H9 (cell line): ENCODE measurements around the gene MLKL. TPM values are rescaled to one million over a fixed set of nuclear protein-coding genes. Genes with fewer than 3 reads are reported as not detected.

Experiments
- DNase-seq: peaks from one replicate; pipeline ENCODE4 v3.0.0-alpha.2; 2017
- H2AFZ ChIP-seq: one replicate; pipeline ENCODE4 v1.6.1; 2013; ENCODE audit warnings: mild to moderate bottlenecking, low read length, control low read depth, moderate library complexity
- H2AK5ac ChIP-seq: 2 replicates; pipeline ENCODE4 v1.6.1; 2013; ENCODE audit warnings: low read length, control low read depth, mixed read lengths; ENCODE audit not compliant: insufficient read length
- H2BK120ac ChIP-seq: one replicate; pipeline ENCODE4 v1.6.1; 2013; ENCODE audit warnings: low read depth, mild to moderate bottlenecking, low read length, control low read depth, inconsistent platforms; ENCODE audit not compliant: poor library complexity, severe bottlenecking
- H2BK12ac ChIP-seq: 2 replicates; pipeline ENCODE4 v1.6.1; 2013; ENCODE audit warnings: low read length, control low read depth, mixed read lengths, low read depth; ENCODE audit not compliant: insufficient read length
- H2BK15ac ChIP-seq: 2 replicates; pipeline ENCODE4 v1.6.1; 2013; ENCODE audit warnings: low read depth, low read length, control low read depth
- H2BK20ac ChIP-seq: one replicate; pipeline ENCODE4 v1.6.1; 2013; ENCODE audit warnings: low read depth, mild to moderate bottlenecking, low read length, control low read depth, inconsistent platforms; ENCODE audit not compliant: poor library complexity, severe bottlenecking
- H2BK5ac ChIP-seq: 2 replicates; pipeline ENCODE4 v1.6.1; 2013; ENCODE audit warnings: low read length, control low read depth, mixed read lengths; ENCODE audit not compliant: insufficient read length
- H3K14ac ChIP-seq: 2 replicates; pipeline ENCODE4 v1.6.1; 2013; ENCODE audit warnings: low read length, control low read depth; ENCODE audit not compliant: insufficient read depth
- H3K18ac ChIP-seq: 2 replicates; pipeline ENCODE4 v1.6.1; 2013; ENCODE audit warnings: low read depth, mild to moderate bottlenecking, mixed read lengths, low read length, control low read depth; ENCODE audit not compliant: insufficient read length
- H3K23ac ChIP-seq: 2 replicates; pipeline ENCODE4 v1.6.1; 2013; ENCODE audit warnings: low read length, control low read depth, mixed read lengths, low read depth; ENCODE audit not compliant: insufficient read length
- H3K23me2 ChIP-seq: 2 replicates; pipeline ENCODE4 v1.6.1; 2013; ENCODE audit warnings: low read depth, mild to moderate bottlenecking, mixed read lengths, low read length, control low read depth; ENCODE audit not compliant: insufficient read length, poor library complexity, severe bottlenecking
- H3K27ac ChIP-seq: 2 replicates; pipeline ENCODE4 v1.5.1; 2013; ENCODE audit warnings: low read length, control low read depth, mixed read lengths, low read depth; ENCODE audit not compliant: insufficient read length
- H3K27me3 ChIP-seq: 2 replicates; pipeline ENCODE4 v1.6.1; 2013; ENCODE audit warnings: low read length, control low read depth, inconsistent platforms; ENCODE audit not compliant: insufficient read depth
- H3K4ac ChIP-seq: 2 replicates; pipeline ENCODE4 v1.6.1; 2013; ENCODE audit warnings: low read depth, mild to moderate bottlenecking, control low read depth, inconsistent platforms, low read length, moderate library complexity
- H3K4me1 ChIP-seq: 2 replicates; pipeline ENCODE4 v1.6.1; 2013; ENCODE audit warnings: low read length, control low read depth, inconsistent platforms; ENCODE audit not compliant: insufficient read depth
- H3K4me2 ChIP-seq: 2 replicates; pipeline ENCODE4 v1.6.1; 2013; ENCODE audit warnings: low read length, control low read depth, mixed read lengths; ENCODE audit not compliant: insufficient read length, insufficient read depth
- H3K56ac ChIP-seq: 2 replicates; pipeline ENCODE4 v1.6.1; 2013; ENCODE audit warnings: low read depth, mild to moderate bottlenecking, mixed read lengths, low read length, control low read depth; ENCODE audit not compliant: insufficient read length
- H3K79me1 ChIP-seq: 2 replicates; pipeline ENCODE4 v1.6.1; 2013; ENCODE audit warnings: low read depth, mild to moderate bottlenecking, moderate library complexity, low read length, control low read depth, inconsistent platforms; ENCODE audit not compliant: insufficient read depth, poor library complexity, severe bottlenecking
- H3K79me2 ChIP-seq: 2 replicates; pipeline ENCODE4 v1.6.1; 2013; ENCODE audit warnings: low read length, control low read depth, inconsistent platforms; ENCODE audit not compliant: insufficient read depth
- H3K9ac ChIP-seq: 2 replicates; pipeline ENCODE4 v1.6.1; 2013; ENCODE audit warnings: low read length, control low read depth, mixed read lengths; ENCODE audit not compliant: insufficient read length; ENCODE audit errors: extremely low read depth
- H3K9me3 ChIP-seq: one replicate; pipeline ENCODE4 v1.6.1; 2013; ENCODE audit warnings: low read depth, low read length, inconsistent platforms; ENCODE audit not compliant: control insufficient read depth
- H3T11ph ChIP-seq: one replicate; pipeline ENCODE4 v1.6.1; 2013; ENCODE audit warnings: mild to moderate bottlenecking, low read length, control low read depth, inconsistent platforms
- H4K20me1 ChIP-seq: one replicate; pipeline ENCODE4 v1.6.1; 2013; ENCODE audit not compliant: control insufficient read depth, insufficient read length, insufficient read depth
- H4K5ac ChIP-seq: 2 replicates; pipeline ENCODE4 v1.6.1; 2013; ENCODE audit warnings: low read depth, mild to moderate bottlenecking, mixed read lengths, low read length, control low read depth; ENCODE audit not compliant: insufficient read length
- H4K8ac ChIP-seq: replicated peaks from 2 replicates; pipeline ENCODE4 v1.6.1; 2013; ENCODE audit warnings: low read length, control low read depth, mixed read lengths, low read depth; ENCODE audit not compliant: insufficient read length
- H4K91ac ChIP-seq: 2 replicates; pipeline ENCODE4 v1.6.1; 2013; ENCODE audit warnings: low read depth, mild to moderate bottlenecking, moderate library complexity, mixed read lengths, low read length, control low read depth; ENCODE audit not compliant: insufficient read length
- H3K27ac Mint-ChIP-seq, 3 experiments: 2 replicates in 2 of 3; 3 replicates in 1 of 3; pipeline ENCODE4 v1.8.0; 2020 to 2021; ENCODE audit warnings: mixed read lengths in 3 of 3, mild to moderate bottlenecking in 1 of 3, moderate library complexity in 1 of 3
- H3K27me3 Mint-ChIP-seq: 2 replicates; pipeline ENCODE4 v1.8.0; 2021; ENCODE audit warnings: low read depth, mild to moderate bottlenecking, moderate library complexity, mixed read lengths
- H3K36me3 Mint-ChIP-seq, 3 experiments: 2 replicates in 2 of 3; 3 replicates in 1 of 3; pipeline ENCODE4 v1.8.0; 2020 to 2021; ENCODE audit warnings: low read depth in 3 of 3, mixed read lengths in 3 of 3; ENCODE audit not compliant: insufficient read depth in 1 of 3
- H3K4me1 Mint-ChIP-seq, 2 experiments: 2 replicates each; pipeline ENCODE4 v1.8.0; 2020; ENCODE audit warnings: mixed read lengths in 2 of 2
- H3K4me3 Mint-ChIP-seq, 2 experiments: 2 replicates in 1 of 2; 3 replicates in 1 of 2; pipeline ENCODE4 v1.8.0; 2020 to 2021; ENCODE audit warnings: mild to moderate bottlenecking in 2 of 2, mixed read lengths in 2 of 2, moderate library complexity in 1 of 2
- H3K9me3 Mint-ChIP-seq, 2 experiments: 2 replicates in 1 of 2; 3 replicates in 1 of 2; pipeline ENCODE4 v1.8.0; 2020; ENCODE audit warnings: mild to moderate bottlenecking in 2 of 2, mixed read lengths in 2 of 2, moderate library complexity in 1 of 2
- WGBS: extraction: QIAGEN DNeasy Blood & Tissue Kit; methylation state at CpG from one replicate; pipeline ENCODE4 v1.1.7; 2013; ENCODE audit warnings: missing lambda C conversion rate, low lambda C conversion rate, mixed read lengths; ENCODE audit not compliant: insufficient read length; ENCODE audit errors: extremely low coverage; 5-methylcytosine and 5-hydroxymethylcytosine counted together
- total RNA-seq: library from RNA; stranded (reverse); gene quantifications from 2 replicates; pipeline ENCODE4 v1.2.1, GENCODE V29; 2021
- TF ChIP-seq, protein P1 (sequence below): fragments of 200-600 bp; sonication (generic); conservative IDR thresholded peaks from 3 replicates; pipeline ENCODE4 v1.8.0; 2021; ENCODE audit warnings: antibody characterized with exemption, mild to moderate bottlenecking

MLKL gene
- total RNA-seq, 1 experiment from 2014 or later: 0.37 TPM

DNA sequence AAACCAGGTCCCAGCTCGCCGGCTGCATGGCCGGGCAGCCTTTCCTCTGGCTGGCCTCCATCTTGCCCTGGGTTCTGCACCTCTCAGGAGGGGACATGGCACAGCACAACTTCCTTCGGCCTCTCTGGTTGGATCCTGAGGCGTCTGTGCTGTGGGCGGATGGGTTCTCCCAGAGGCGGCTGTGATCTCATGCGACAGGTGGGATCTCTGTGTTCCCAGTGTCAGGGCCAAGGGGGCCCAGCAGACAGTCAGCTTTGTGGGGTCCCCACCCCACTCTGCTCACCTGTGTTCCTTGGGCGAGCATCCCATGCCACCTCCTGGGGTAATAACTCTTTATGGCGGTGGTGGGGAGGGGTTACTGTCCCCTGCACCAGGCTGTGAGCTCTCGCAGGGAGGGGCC is 38.2 kb upstream of the MLKL start:
- no peaks in the 10 kb centered on the region for H3K79me2 ChIP-seq
- Mint-ChIP-seq H3K4me1 (peaks cover 41 to 59% of the 10 kb centered on the region in 2 experiments), H3K4me3 (no peak overlapping the region), H3K27ac (peak overlapping the region in 1 of 3 experiments; percentile 39; a peak in 2 of 7 replicates), H3K36me3 (no peaks in the 10 kb centered on the region; a peak in 2 of 7 replicates), H3K27me3 (no peaks in the 10 kb centered on the region), H3K9me3 (no peaks in the 10 kb centered on the region; a peak in 1 of 5 replicates)
- no peaks in the 10 kb centered on the region for H4K20me1 ChIP-seq
- no peak overlapping the region for H4K8ac ChIP-seq
- no peak overlapping the region for H2BK5ac ChIP-seq
- no peak overlapping the region for H3K27ac ChIP-seq
- H3K18ac ChIP-seq: no peak overlapping the region
- H3K9me3 ChIP-seq: no peaks in the 10 kb centered on the region
- no peak overlapping the region for H3K14ac ChIP-seq
- no CpG with 5 or more reads among the region's 11 CpGs for WGBS
- no peak overlapping the region for H4K91ac ChIP-seq
- no peak overlapping the region for H2AFZ ChIP-seq
- DNase-seq: no peak
- H3K9ac ChIP-seq: no peak overlapping the region
- no peak overlapping the region for H3T11ph ChIP-seq
- no peak overlapping the region for H3K4me2 ChIP-seq
- no peak overlapping the region for H3K23ac ChIP-seq
- H3K4me1 ChIP-seq: peaks cover 4% of the 10 kb centered on the region; the same call in 1 of the 2 replicates
- no peak overlapping the region for H4K5ac ChIP-seq
- no peak overlapping the region for H2BK120ac ChIP-seq
- no peak overlapping the region for H3K4ac ChIP-seq
- no peak overlapping the region for H2AK5ac ChIP-seq
- no peaks in the 10 kb centered on the region for H3K27me3 ChIP-seq
- TF ChIP-seq, protein P1, sequence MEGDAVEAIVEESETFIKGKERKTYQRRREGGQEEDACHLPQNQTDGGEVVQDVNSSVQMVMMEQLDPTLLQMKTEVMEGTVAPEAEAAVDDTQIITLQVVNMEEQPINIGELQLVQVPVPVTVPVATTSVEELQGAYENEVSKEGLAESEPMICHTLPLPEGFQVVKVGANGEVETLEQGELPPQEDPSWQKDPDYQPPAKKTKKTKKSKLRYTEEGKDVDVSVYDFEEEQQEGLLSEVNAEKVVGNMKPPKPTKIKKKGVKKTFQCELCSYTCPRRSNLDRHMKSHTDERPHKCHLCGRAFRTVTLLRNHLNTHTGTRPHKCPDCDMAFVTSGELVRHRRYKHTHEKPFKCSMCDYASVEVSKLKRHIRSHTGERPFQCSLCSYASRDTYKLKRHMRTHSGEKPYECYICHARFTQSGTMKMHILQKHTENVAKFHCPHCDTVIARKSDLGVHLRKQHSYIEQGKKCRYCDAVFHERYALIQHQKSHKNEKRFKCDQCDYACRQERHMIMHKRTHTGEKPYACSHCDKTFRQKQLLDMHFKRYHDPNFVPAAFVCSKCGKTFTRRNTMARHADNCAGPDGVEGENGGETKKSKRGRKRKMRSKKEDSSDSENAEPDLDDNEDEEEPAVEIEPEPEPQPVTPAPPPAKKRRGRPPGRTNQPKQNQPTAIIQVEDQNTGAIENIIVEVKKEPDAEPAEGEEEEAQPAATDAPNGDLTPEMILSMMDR: no peak
- H2BK15ac ChIP-seq: no peak overlapping the region
- H2BK12ac ChIP-seq: no peak overlapping the region
- H2BK20ac ChIP-seq: no peak overlapping the region
- no peak overlapping the region for H3K56ac ChIP-seq
- H3K23me2 ChIP-seq: no peaks in the 10 kb centered on the region
- H3K79me1 ChIP-seq: no peaks in the 10 kb centered on the region
